ENCODE measurements around the gene PHLDB2. TPM values are rescaled to one million over a fixed set of nuclear protein-coding genes. Genes with fewer than 3 reads are reported as not detected.

The PHLDB2 gene
- total and polyA plus RNA-seq, 8 donors: 10.6 to 149 (median 29.0) TPM

DNA sequence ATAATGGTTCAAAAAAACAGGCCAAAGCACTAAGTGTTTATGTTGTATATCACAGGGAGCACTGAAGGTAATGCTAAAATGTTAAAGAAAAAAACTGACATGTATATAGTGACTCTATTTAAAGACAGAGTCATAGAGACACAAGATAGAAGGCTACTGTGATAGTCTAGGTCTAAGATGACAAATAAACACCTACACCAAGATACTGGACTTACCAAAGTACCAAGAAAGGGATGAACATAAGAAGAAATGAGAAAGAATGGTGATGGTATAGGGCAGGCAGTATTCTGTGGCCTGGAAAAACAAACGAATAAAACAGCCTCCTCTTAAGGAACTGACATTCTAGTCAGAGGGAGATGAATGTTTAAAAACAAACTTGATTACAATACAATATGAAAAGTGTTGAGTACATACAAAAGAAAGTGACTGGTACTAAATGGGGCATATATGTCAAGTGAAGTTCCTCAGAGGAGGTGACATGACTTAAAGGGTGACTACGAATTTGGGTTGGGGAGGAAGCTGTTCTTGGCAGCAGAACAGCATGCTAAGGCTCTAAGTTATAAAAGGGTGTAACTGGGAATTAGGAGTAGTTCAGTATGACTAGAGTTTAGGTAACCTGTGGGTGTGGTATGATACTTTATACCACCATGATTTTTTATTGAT lies 125.7 kb downstream of the PHLDB2 start:
- H3K4me1 ChIP-seq: peaks cover 15 to 45% (median 24%) of the 10 kb centered on the region in 4 donors
- intact Hi-C loops (cut with DNase I; ENCODE audit: low total_unique reads): no loop called here
- WGBS, 5 donors: 43 to 58% (median 52%) methylated on average over 2 of the region's 2 CpGs
- no peak overlapping the region for H3K27ac ChIP-seq
- peaks cover 0 to 31% (median 29%) of the 10 kb centered on the region in 4 donors for H3K36me3 ChIP-seq
- no peak for TF ChIP-seq POLR2A (IDR thresholded peaks at IDR 0.05)
- no peak for TF ChIP-seq EP300 (IDR thresholded peaks at IDR 0.05)
- no peak for TF ChIP-seq POLR2AphosphoS5 (IDR thresholded peaks at IDR 0.05)
- no peak for TF ChIP-seq CTCF (IDR thresholded peaks at IDR 0.05)
- no peak for DNase-seq
- no peak overlapping the region for H3K4me3 ChIP-seq
- H3K9me3 ChIP-seq: no peaks in the 10 kb centered on the region
- H3K27me3 ChIP-seq: no peaks in the 10 kb centered on the region

- DNase-seq: no peak
- H3K27ac ChIP-seq: no peak overlapping the region
- H3K4me3 ChIP-seq: no peak overlapping the region
- H3K27me3 ChIP-seq: no peaks in the 10 kb centered on the region
- TF ChIP-seq POLR2A (IDR thresholded peaks at IDR 0.05): no peak
- peaks cover 5 to 40% (median 37%) of the 10 kb centered on the region in 4 donors for H3K36me3 ChIP-seq
- WGBS, 5 donors: 76 to 85% (median 80%) methylated on average over 3 of the region's 3 CpGs
- intact Hi-C loops (cut with DNase I; ENCODE audit: low total_unique reads): no loop called here
- H3K4me1 ChIP-seq: peaks cover 4 to 25% (median 8%) of the 10 kb centered on the region in 4 donors
- no peaks in the 10 kb centered on the region for H3K9me3 ChIP-seq
These were observed 127.7 kb downstream of the PHLDB2 start for GRCh38 chr3:111986800-111987199.

GRCh38 chr3:111989061-111989678 lies 130.1 kb downstream of the PHLDB2 start:
- no peak overlapping the region for H3K27ac ChIP-seq
- no peaks in the 10 kb centered on the region for H3K27me3 ChIP-seq
- DNase-seq: peak in 1 of 2 donors; percentile 83
- no peak overlapping the region for H3K4me3 ChIP-seq
- H3K36me3 ChIP-seq: peaks cover 6 to 58% (median 52%) of the 10 kb centered on the region in 4 donors
- peak in 5 of 7 experiments; percentile 36 to 56 (median 49) for TF ChIP-seq CTCF (IDR thresholded peaks at IDR 0.05)
- no peak for TF ChIP-seq EP300 (IDR thresholded peaks at IDR 0.05)
- TF ChIP-seq POLR2A (IDR thresholded peaks at IDR 0.05): no peak
- TF ChIP-seq POLR2AphosphoS5 (IDR thresholded peaks at IDR 0.05): peak in 1 of 3 donors; percentile 42
- no peaks in the 10 kb centered on the region for H3K9me3 ChIP-seq
- WGBS, 5 donors: 47 to 62% (median 56%) methylated on average over 3 of the region's 3 CpGs
- intact Hi-C loops (cut with DNase I; ENCODE audit: low total_unique reads): no loop called here
- peaks cover 0 to 9% (median 0%) of the 10 kb centered on the region in 4 donors for H3K4me1 ChIP-seq

- WGBS, 5 donors: 70 to 100% (median 89%) methylated on average over 2 of the region's 2 CpGs
- no peak for DNase-seq
- TF ChIP-seq EP300 (IDR thresholded peaks at IDR 0.05): no peak
- no peak for TF ChIP-seq CTCF (IDR thresholded peaks at IDR 0.05)
- TF ChIP-seq POLR2AphosphoS5 (IDR thresholded peaks at IDR 0.05): no peak
- no peak for TF ChIP-seq POLR2A (IDR thresholded peaks at IDR 0.05)
- intact Hi-C loops (cut with DNase I; ENCODE audit: low total_unique reads): no loop called here
- Histone ChIP-seq H3K27ac (no peak overlapping the region), H3K4me3 (no peak overlapping the region), H3K36me3 (peaks cover 6 to 37% (median 32%) of the 10 kb centered on the region in 4 donors), H3K4me1 (peaks cover 0 to 9% (median 0%) of the 10 kb centered on the region in 4 donors), H3K27me3 (peaks cover 0 to 2% (median under 1%) of the 10 kb centered on the region in 3 donors), H3K9me3 (no peaks in the 10 kb centered on the region)
These were observed 134.0 kb downstream of the PHLDB2 start for GRCh38 chr3:111993038-111993437.

Measured in stomach (tissue), 9 donors.